ENCODE data around the gene NCOA1. TPM values are rescaled to one million over a fixed set of nuclear protein-coding genes. Genes with fewer than 3 reads are reported as not detected.
"Not testable (repeated sequence)": the region's sequence is repeated elsewhere in the genome, so short reads cannot be mapped to it uniquely, and the experiment has no call there.

Gene NCOA1
- total RNA-seq, 4 donors from 2014 or later, result 29.9 to 51.9 (median 40.1) TPM

DNA sequence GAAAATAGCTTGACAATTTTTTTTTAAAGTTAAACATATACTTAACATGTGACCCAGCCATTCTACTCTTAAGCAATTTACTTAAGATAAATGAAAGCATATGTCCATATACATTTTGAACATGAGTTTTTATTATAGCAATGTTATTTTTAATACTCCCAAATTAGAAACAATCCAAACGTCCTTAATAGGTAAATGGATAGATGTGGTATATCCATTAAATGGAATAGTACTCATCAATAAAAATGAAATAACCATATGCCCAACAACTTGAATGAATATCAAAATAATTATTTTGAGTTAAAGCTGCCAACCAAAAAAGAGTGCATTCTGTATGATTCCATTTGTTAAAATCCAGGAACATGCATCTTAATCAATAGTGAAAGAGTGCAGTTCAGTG, 29.1 kb downstream of the NCOA1 start:
- Histone ChIP-seq H3K4me1 (no peaks in the 10 kb centered on the region), H3K4me3 (replicated peaks in 1 of 3) (no peak overlapping the region), H3K9me3 (no peaks in the 10 kb centered on the region), H3K36me3 (no peaks in the 10 kb centered on the region), H3K27ac (no peak overlapping the region), H3K27me3 (no peaks in the 10 kb centered on the region)
- no peak for DNase-seq
- TF ChIP-seq, protein P1, sequence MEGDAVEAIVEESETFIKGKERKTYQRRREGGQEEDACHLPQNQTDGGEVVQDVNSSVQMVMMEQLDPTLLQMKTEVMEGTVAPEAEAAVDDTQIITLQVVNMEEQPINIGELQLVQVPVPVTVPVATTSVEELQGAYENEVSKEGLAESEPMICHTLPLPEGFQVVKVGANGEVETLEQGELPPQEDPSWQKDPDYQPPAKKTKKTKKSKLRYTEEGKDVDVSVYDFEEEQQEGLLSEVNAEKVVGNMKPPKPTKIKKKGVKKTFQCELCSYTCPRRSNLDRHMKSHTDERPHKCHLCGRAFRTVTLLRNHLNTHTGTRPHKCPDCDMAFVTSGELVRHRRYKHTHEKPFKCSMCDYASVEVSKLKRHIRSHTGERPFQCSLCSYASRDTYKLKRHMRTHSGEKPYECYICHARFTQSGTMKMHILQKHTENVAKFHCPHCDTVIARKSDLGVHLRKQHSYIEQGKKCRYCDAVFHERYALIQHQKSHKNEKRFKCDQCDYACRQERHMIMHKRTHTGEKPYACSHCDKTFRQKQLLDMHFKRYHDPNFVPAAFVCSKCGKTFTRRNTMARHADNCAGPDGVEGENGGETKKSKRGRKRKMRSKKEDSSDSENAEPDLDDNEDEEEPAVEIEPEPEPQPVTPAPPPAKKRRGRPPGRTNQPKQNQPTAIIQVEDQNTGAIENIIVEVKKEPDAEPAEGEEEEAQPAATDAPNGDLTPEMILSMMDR (IDR thresholded peaks at IDR 0.05), result no peak
- TF ChIP-seq POLR2A (IDR thresholded peaks at IDR 0.05), result no peak
- intact Hi-C loops (cut with DNase I), result no loop called here
- whole genome bisulfite sequencing, 2 donors, result 80 to 87% methylated on average over 1 of the region's 1 CpG

DNA sequence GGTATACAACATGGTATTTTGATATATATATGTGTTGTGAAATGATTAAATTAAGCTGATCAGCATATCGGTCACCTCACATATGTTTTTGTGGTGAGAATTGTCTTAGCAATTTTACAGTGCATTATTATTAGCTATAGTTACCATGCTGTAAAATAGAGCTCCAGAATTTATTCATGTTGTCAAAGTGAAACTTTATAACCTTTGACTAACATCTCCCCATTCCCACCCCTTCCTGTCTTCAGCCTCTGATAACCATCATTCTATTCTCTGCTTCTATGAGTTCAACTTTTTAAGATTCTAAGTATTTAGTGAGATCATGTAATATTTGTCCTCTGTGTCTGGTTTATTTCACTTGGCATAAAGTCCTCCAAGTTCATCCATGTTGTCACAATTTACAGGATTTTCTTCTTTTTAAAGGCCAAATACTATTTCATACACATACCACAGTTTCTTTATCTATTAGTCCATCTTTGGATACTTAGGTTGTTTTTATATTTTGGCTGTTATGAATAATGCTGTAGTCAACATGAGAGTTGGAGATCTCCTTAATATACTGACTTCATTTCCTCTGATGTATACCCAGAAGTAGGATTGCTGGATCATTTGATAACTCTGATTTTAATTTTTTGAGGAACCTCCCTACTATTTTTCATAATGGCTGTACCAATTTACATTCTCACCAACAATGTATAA, 30.3 kb downstream of the NCOA1 start:
- no peak for DNase-seq
- H3K4me1 ChIP-seq, result no peaks in the 10 kb centered on the region
- H3K27ac ChIP-seq, result no peak overlapping the region
- H3K36me3 ChIP-seq, result no peaks in the 10 kb centered on the region
- 88 to 98% methylated on average over 1 of the region's 1 CpG for WGBS, 2 donors
- H3K9me3 ChIP-seq, result no peaks in the 10 kb centered on the region
- no peak overlapping the region for H3K4me3 ChIP-seq (replicated peaks in 1 of 3)
- TF ChIP-seq, protein P1 (IDR thresholded peaks at IDR 0.05), result no peak
- no peak for TF ChIP-seq POLR2A (IDR thresholded peaks at IDR 0.05)
- intact Hi-C loops (cut with DNase I), result no loop called here
- no peaks in the 10 kb centered on the region for H3K27me3 ChIP-seq

DNA sequence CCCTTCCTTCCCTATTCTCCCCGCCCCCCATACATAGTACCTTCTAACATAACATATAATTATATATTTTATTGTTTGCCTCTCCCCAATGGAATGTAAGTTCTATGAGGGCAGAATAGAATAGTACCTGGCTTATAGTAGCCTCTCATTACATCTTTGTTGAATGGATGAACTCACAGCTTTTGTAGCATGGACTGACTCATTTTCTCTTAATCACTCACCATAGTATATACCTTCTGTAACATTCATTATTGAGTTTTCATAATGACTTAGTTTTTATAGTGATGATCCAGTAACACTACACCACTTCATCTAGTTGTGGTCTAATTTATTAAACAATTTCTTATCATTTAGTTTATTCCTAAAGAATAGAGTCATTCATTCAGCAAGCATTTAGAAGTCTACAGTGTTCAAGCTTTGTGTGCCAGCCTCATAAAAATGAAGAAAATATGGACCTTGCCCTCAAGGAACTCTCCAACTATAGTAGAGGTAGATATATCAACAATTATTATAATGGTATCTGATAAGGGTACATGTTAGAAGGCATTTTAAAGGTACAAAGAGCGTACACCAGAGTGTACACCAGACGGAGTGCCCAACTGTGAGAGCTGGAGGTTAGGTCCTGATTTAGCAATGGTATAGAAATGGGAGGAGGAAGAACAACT, 31.1 kb downstream of the NCOA1 start:
- DNase-seq, result no peak
- TF ChIP-seq, protein P1 (IDR thresholded peaks at IDR 0.05), result no peak
- no peak for TF ChIP-seq POLR2A (IDR thresholded peaks at IDR 0.05)
- WGBS, 2 donors, result 99% methylated on average over 3 of the region's 3 CpGs
- H3K9me3 ChIP-seq, result no peaks in the 10 kb centered on the region
- no peaks in the 10 kb centered on the region for H3K27me3 ChIP-seq
- no peaks in the 10 kb centered on the region for H3K36me3 ChIP-seq
- no peak overlapping the region for H3K27ac ChIP-seq
- H3K4me1 ChIP-seq, result no peaks in the 10 kb centered on the region
- intact Hi-C loops (cut with DNase I), result no loop called here
- H3K4me3 ChIP-seq (replicated peaks in 1 of 3), result no peak overlapping the region

DNA sequence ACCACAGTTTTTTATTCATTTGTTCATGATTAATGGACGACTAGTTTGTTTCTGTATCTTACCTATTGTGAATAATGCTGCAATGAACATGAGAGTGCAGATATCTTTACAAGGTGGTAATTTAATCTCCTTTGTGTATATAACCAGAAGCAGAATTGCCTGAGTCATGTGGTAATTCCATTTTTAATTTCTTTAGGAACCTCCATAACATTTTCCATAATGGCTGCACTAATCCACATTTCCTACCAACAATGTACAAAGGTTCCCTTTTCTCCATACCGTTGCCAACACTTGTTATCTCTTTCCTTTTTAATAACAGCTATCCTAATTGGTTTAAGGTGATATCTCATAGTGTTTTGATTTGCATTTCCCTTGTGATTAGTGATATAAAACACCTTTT, 36.5 kb downstream of the NCOA1 start:
- Histone ChIP-seq H3K36me3 (no peaks in the 10 kb centered on the region), H3K9me3 (no peaks in the 10 kb centered on the region), H3K4me3 (replicated peaks in 1 of 3) (no peak overlapping the region), H3K4me1 (no peaks in the 10 kb centered on the region), H3K27me3 (no peaks in the 10 kb centered on the region), H3K27ac (no peak overlapping the region)
- 89 to 92% methylated on average over 2 of the region's 2 CpGs for WGBS, 2 donors
- DNase-seq, result no peak
- TF ChIP-seq, protein P1 (IDR thresholded peaks at IDR 0.05), result no peak
- no peak for TF ChIP-seq POLR2A (IDR thresholded peaks at IDR 0.05)
- intact Hi-C loops (cut with DNase I), result no loop called here

DNA sequence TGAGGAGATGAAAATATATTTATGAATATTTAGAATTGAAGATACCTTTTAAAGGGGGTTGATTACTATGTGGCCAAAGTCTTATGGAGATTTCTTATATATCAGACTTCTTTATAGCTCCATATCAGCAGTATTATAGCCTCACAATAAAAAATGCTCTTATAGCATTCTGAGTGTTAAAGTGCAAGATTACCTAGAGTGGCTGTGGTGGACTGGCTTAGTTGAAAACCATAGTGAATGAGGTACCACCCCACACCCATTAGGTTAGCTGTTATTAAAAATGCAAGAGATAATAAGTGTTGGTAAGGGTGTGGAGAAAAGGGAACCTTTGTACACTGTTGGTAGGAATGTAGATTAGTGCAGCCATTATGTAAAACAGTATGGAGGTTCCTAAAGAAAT, 39.7 kb downstream of the NCOA1 start:
- Histone ChIP-seq H3K4me3 (replicated peaks in 1 of 3) (no peak overlapping the region), H3K36me3 (no peaks in the 10 kb centered on the region), H3K4me1 (no peaks in the 10 kb centered on the region), H3K27ac (no peak overlapping the region), H3K9me3 (no peaks in the 10 kb centered on the region), H3K27me3 (no peaks in the 10 kb centered on the region)
- no peak for DNase-seq
- TF ChIP-seq, protein P1 (IDR thresholded peaks at IDR 0.05), result no peak
- no peak for TF ChIP-seq POLR2A (IDR thresholded peaks at IDR 0.05)
- intact Hi-C loops (cut with DNase I), result no loop called here

DNA sequence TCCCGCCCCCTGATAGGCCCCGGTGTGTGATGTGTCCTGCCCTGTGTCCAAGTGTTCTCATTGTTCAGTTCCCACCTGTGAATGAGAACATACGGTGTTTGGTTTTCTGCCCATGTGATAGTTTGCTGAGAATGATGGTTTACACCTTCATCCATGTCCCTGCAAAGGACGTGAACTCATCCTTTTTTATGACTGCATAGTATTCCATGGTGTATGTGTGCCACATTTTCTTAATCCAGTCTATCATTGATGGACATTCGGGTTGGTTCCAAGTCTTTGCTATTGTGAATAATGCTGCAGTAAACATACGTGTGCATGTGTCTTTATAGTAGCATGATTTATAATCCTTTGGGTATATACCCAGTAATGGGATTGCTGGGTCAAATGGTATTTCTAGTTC, 40.6 kb downstream of the NCOA1 start:
- H3K27ac ChIP-seq; intact Hi-C loops (cut with DNase I); H3K4me3 ChIP-seq (replicated peaks in 1 of 3); H3K4me1 ChIP-seq; H3K36me3 ChIP-seq; DNase-seq; H3K27me3 ChIP-seq; H3K9me3 ChIP-seq: not testable (repeated sequence)
- WGBS, 2 donors, result 95 to 97% methylated on average over 6 of the region's 6 CpGs

DNA sequence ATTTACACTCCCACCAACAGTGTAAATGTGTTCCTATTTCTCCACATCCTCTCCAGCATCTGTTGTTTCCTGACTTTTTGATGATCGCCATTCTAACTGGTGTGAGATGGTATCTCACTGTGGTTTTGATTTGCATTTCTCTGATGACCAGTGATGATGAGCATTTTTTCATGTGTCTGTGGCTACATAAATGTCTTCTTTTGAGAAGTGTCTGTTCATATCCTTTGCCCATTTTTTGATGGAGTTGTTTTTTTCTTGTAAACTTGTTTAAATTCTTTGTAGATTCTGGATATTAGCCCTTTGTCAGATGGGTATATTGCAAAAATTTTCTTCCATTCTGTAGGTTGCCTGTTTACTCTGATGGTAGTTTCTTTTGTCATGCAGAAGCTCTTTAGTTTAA, 41.0 kb downstream of the NCOA1 start:
- H3K27ac ChIP-seq, H3K9me3 ChIP-seq: not testable (repeated sequence)

DNA sequence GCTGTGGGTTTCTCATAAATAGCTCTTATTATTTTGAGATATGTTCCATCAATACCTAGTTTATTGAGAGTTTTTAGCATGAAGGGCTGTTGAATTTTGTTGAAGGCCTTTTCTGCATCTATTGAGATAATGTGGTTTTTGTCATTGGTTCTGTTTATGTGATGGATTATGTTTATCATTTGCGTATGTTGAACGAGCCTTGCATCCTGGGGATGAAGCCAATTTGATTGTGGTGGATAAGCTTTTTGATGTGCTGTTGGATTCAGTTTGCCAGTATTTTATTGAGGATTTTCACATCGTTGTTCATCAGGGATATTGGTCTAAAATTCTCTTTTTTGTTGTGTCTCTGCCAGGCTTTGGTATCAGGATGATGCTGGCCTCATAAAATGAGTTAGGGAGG, 42.5 kb downstream of the NCOA1 start:
- H3K4me1 ChIP-seq; H3K27ac ChIP-seq; DNase-seq; H3K36me3 ChIP-seq; H3K9me3 ChIP-seq; H3K27me3 ChIP-seq; H3K4me3 ChIP-seq (replicated peaks in 1 of 3); intact Hi-C loops (cut with DNase I): not testable (repeated sequence)
- 94 to 95% methylated on average over 3 of the region's 3 CpGs for WGBS, 2 donors

More for the DNA sequence above, 41.0 kb downstream of the NCOA1 start:
- intact Hi-C loops (cut with DNase I); H3K27me3 ChIP-seq; DNase-seq; H3K36me3 ChIP-seq; H3K4me1 ChIP-seq; H3K4me3 ChIP-seq (replicated peaks in 1 of 3): not testable (repeated sequence)
- WGBS, 2 donors, result 94 to 98% methylated on average over 1 of the region's 1 CpG
